ENCODE measurements around the gene NPHS1.

DNA sequence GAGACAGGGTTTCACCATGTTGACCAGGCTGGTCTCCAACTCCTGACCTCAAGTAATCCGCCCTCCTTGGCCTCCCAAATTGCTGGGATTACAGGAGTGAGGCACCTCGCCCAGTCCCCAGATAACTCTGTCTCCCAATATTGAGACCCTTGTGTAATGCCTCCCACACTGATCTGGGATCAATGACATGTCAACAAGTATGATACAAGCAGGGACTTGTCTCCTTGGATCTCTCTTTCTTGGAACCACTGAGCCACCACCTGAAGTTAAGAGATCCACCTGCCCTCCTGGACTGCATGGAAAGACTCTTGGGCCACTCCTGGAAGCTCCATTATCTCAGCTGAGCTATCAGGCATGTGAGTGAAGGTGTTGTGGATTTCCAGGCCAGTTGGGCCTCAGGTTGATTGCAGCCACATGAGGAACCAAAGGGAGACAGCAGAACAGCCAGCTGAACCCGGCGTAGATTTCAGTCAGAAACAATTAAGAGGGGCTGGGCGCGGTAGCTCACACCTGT is 33.0 kb upstream of the NPHS1 start:
- TF ChIP-seq, protein P1, sequence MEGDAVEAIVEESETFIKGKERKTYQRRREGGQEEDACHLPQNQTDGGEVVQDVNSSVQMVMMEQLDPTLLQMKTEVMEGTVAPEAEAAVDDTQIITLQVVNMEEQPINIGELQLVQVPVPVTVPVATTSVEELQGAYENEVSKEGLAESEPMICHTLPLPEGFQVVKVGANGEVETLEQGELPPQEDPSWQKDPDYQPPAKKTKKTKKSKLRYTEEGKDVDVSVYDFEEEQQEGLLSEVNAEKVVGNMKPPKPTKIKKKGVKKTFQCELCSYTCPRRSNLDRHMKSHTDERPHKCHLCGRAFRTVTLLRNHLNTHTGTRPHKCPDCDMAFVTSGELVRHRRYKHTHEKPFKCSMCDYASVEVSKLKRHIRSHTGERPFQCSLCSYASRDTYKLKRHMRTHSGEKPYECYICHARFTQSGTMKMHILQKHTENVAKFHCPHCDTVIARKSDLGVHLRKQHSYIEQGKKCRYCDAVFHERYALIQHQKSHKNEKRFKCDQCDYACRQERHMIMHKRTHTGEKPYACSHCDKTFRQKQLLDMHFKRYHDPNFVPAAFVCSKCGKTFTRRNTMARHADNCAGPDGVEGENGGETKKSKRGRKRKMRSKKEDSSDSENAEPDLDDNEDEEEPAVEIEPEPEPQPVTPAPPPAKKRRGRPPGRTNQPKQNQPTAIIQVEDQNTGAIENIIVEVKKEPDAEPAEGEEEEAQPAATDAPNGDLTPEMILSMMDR (IDR thresholded peaks at IDR 0.05; ENCODE audit: control extremely low read depth in 1 of 3, insufficient read depth in 1 of 3, low read depth in 1 of 3, low read length in 3 of 3), result no peak
- TF ChIP-seq, protein P2, sequence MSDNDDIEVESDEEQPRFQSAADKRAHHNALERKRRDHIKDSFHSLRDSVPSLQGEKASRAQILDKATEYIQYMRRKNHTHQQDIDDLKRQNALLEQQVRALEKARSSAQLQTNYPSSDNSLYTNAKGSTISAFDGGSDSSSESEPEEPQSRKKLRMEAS (IDR thresholded peaks at IDR 0.05), result no peak
- no peak for TF ChIP-seq POLR2A (IDR thresholded peaks at IDR 0.05; ENCODE audit: control extremely low read depth in 1 of 2, low read depth in 2 of 2, low read length in 2 of 2)
- TF ChIP-seq, protein P3, sequence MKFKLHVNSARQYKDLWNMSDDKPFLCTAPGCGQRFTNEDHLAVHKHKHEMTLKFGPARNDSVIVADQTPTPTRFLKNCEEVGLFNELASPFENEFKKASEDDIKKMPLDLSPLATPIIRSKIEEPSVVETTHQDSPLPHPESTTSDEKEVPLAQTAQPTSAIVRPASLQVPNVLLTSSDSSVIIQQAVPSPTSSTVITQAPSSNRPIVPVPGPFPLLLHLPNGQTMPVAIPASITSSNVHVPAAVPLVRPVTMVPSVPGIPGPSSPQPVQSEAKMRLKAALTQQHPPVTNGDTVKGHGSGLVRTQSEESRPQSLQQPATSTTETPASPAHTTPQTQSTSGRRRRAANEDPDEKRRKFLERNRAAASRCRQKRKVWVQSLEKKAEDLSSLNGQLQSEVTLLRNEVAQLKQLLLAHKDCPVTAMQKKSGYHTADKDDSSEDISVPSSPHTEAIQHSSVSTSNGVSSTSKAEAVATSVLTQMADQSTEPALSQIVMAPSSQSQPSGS (IDR thresholded peaks at IDR 0.05; ENCODE audit: low read length), result no peak
- TF ChIP-seq RAD21 (IDR thresholded peaks at IDR 0.05 in 1 of 2, conservative IDR thresholded peaks at IDR 0.05 in 1 of 2; ENCODE audit: low read depth in 2 of 2, low read length in 2 of 2), result no peak
- no peak for TF ChIP-seq EP300 (IDR thresholded peaks at IDR 0.05; ENCODE audit: borderline replicate concordance in 1 of 2, low read depth in 2 of 2, low read length in 2 of 2)
- TF ChIP-seq RNF2 (IDR thresholded peaks at IDR 0.05; ENCODE audit: borderline replicate concordance, low read depth, low read length, missing control alignments, poor library complexity, severe bottlenecking), result no peak
- TF ChIP-seq HDAC2 (IDR thresholded peaks at IDR 0.05; ENCODE audit: borderline replicate concordance in 1 of 2, low read depth in 2 of 2, low read length in 2 of 2), result no peak
- TF ChIP-seq GABPA (IDR thresholded peaks at IDR 0.05; ENCODE audit: borderline replicate concordance, insufficient read depth, low read length), result no peak
